Esophagus muscularis mucosa (tissue), 4 donors: ENCODE results near the gene OR56A5. TPM values are rescaled to one million over a fixed set of nuclear protein-coding genes. Genes with fewer than 3 reads are reported as not detected.

Experiments
- small RNA-seq, 3 donors: library from RNA; depleted of rRNA; stranded (forward); fragments of <200 nt; gene quantifications; one replicate each; pipeline ENCODE3, GENCODE V24; 2016
- total RNA-seq, 4 donors: library from RNA; depleted of rRNA; stranded (reverse); fragments of >200 nt; gene quantifications; one replicate each; pipeline versions ENCODE4 v1.1.0 to v1.2.1, GENCODE V29; 2016

OR56A5 gene
- total RNA-seq, 4 donors from 2014 or later, result not detected

Small RNA genes within 50 kb of the gene (small RNA-seq; reads per million reads assigned to genes)
- 0 to 0.17 (median 0) reads per million in 3 donors for gene RNA5SP329

Other genes with a start within 250 kb of the OR56A5 start
- not detected for gene OR56B1, start 232.0 kb downstream of the OR56A5 start, total RNA-seq
- gene OR52N4, start 214.3 kb downstream of the OR56A5 start, total RNA-seq, result not detected
- under 1 TPM in 1 of 4 donors, not detected in 3; 0.17 TPM for gene OR52N5, start 185.1 kb downstream of the OR56A5 start, total RNA-seq
- not detected for gene OR52N1, start 177.2 kb downstream of the OR56A5 start, total RNA-seq
- gene OR52N2, start 159.6 kb downstream of the OR56A5 start, total RNA-seq, result not detected
- not detected for gene OR52E6, start 126.6 kb downstream of the OR56A5 start, total RNA-seq
- gene OR52E8, start 110.8 kb downstream of the OR56A5 start, total RNA-seq, result not detected
- gene OR52E4, start 87.9 kb downstream of the OR56A5 start, total RNA-seq, result not detected
- not detected for gene OR52E5, start 75.3 kb downstream of the OR56A5 start, total RNA-seq
- gene OR56A3, start 26.2 kb downstream of the OR56A5 start, total RNA-seq, result not detected
- not detected for gene OR52L1, start 18.5 kb upstream of the OR56A5 start, total RNA-seq
- gene OR56A4, start 38.5 kb upstream of the OR56A5 start, total RNA-seq, result not detected
- not detected for gene OR56A1, start 62.3 kb upstream of the OR56A5 start, total RNA-seq
- gene OR56B4, start 139.2 kb upstream of the OR56A5 start, total RNA-seq, result not detected
- not detected for gene OR52B2, start 201.8 kb upstream of the OR56A5 start, total RNA-seq
- not detected for gene OR52W1, start 230.7 kb upstream of the OR56A5 start, total RNA-seq
- not detected for gene C11orf42, start 237.1 kb upstream of the OR56A5 start, total RNA-seq